Measurements from ENCODE around the gene JUN. TPM values are rescaled to one million over a fixed set of nuclear protein-coding genes. Genes with fewer than 3 reads are reported as not detected.

The JUN gene
- total and polyA plus RNA-seq, 9 donors, result 50.7 to 740 (median 155) TPM

GRCh38 chr1:58813361-58813760, 29.5 kb upstream of the JUN start:
- TF ChIP-seq CTCF (IDR thresholded peaks at IDR 0.05) (no peak), EP300 (IDR thresholded peaks at IDR 0.05) (no peak), POLR2A (IDR thresholded peaks at IDR 0.05) (no peak)
- H3K36me3 ChIP-seq, result no peaks in the 10 kb centered on the region
- no peak for DNase-seq
- H3K27ac ChIP-seq, result peak overlapping the region in 1 of 2 donors; percentile 13
- no peak overlapping the region for H3K4me3 ChIP-seq
- no peaks in the 10 kb centered on the region for H3K27me3 ChIP-seq
- WGBS, 3 donors, result 88 to 97% (median 95%) methylated on average over 1 of the region's 1 CpG
- H3K9me3 ChIP-seq, result no peaks in the 10 kb centered on the region
- intact Hi-C loops (cut with DNase I), result loop anchor here in 2 of 4 donors (10.0 kb wide), 2 partner anchors 71 to 201 kb away; no protein-coding TSS in a partner anchor
- H3K4me1 ChIP-seq (ENCODE audit: insufficient read depth), result peaks cover 9% of the 10 kb centered on the region

DNA sequence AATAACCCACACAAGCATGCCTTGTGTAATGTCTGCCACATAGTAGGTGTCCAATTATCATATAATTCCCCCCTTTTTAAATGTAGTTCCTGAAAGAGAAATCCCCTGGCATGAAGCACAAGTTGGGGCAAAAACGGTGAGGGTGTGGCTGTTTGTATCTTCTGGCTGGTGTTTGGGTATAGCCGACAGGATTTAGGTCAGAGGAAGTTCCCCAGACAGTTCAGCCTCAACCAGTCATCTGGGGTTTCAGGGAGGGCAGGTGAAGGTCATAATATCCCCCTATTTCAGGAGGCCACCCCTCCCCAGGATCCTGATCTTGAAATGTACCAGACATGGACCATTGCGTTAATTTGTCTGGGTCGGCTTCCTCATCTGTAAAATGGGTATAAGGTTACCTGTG, 29.1 kb upstream of the JUN start:
- H3K27ac ChIP-seq, result peak overlapping the region in 1 of 2 donors; percentile 13
- no peaks in the 10 kb centered on the region for H3K9me3 ChIP-seq
- no peaks in the 10 kb centered on the region for H3K27me3 ChIP-seq
- no peaks in the 10 kb centered on the region for H3K36me3 ChIP-seq
- TF ChIP-seq EP300 (IDR thresholded peaks at IDR 0.05) (no peak), POLR2A (IDR thresholded peaks at IDR 0.05) (no peak), CTCF (IDR thresholded peaks at IDR 0.05) (no peak)
- no peak overlapping the region for H3K4me3 ChIP-seq
- intact Hi-C loops (cut with DNase I), result loop anchor here in 2 of 4 donors (10.0 kb wide), 2 partner anchors 72 to 202 kb away; no protein-coding TSS in a partner anchor
- H3K4me1 ChIP-seq (ENCODE audit: insufficient read depth), result peaks cover 9% of the 10 kb centered on the region
- no peak for DNase-seq
- 46 to 57% (median 52%) methylated on average over 4 of the region's 4 CpGs for WGBS, 3 donors

DNA sequence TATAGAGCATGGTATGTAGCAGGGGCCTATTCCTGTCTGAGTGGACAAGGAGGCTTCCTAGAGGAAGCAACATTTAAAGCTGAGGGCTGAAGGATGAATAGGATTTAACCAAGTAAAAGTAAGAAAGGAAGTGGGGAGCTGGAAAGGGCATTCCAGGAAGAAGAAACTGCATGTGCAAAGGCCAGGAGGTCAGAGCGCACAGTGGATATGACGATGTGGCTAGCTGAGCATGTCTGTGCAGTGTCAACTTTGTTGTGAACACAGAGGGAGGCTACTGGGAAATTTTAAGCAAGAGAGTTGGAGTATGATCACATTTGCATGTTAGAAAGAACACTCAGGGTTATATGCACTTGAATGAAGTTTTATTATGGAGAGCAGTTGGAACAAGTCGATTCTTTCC, 28.6 kb upstream of the JUN start:
- Histone ChIP-seq H3K4me1 (ENCODE audit: insufficient read depth) (peaks cover 9% of the 10 kb centered on the region), H3K9me3 (no peaks in the 10 kb centered on the region), H3K27ac (no peak overlapping the region), H3K27me3 (no peaks in the 10 kb centered on the region), H3K36me3 (no peaks in the 10 kb centered on the region), H3K4me3 (no peak overlapping the region)
- intact Hi-C loops (cut with DNase I), result loop anchor here in 2 of 4 donors (10.0 kb wide), 2 partner anchors 72 to 202 kb away; no protein-coding TSS in a partner anchor
- no peak for TF ChIP-seq CTCF (IDR thresholded peaks at IDR 0.05)
- no peak for TF ChIP-seq EP300 (IDR thresholded peaks at IDR 0.05)
- TF ChIP-seq POLR2A (IDR thresholded peaks at IDR 0.05), result no peak
- 43 to 54% (median 44%) methylated on average over 3 of the region's 3 CpGs for WGBS, 3 donors
- DNase-seq, result no peak

GRCh38 chr1:58811303-58811702, 27.5 kb upstream of the JUN start:
- no peak overlapping the region for H3K4me3 ChIP-seq
- 70 to 79% (median 72%) methylated on average over 2 of the region's 2 CpGs for WGBS, 3 donors
- intact Hi-C loops (cut with DNase I), result loop anchor here in 2 of 4 donors (10.0 kb wide), 2 partner anchors 73 to 203 kb away; no protein-coding TSS in a partner anchor
- H3K27me3 ChIP-seq, result no peaks in the 10 kb centered on the region
- no peak overlapping the region for H3K27ac ChIP-seq
- H3K9me3 ChIP-seq, result no peaks in the 10 kb centered on the region
- no peak for TF ChIP-seq POLR2A (IDR thresholded peaks at IDR 0.05)
- no peak for TF ChIP-seq CTCF (IDR thresholded peaks at IDR 0.05)
- TF ChIP-seq EP300 (IDR thresholded peaks at IDR 0.05), result no peak
- H3K4me1 ChIP-seq (ENCODE audit: insufficient read depth), result peaks cover 9% of the 10 kb centered on the region
- H3K36me3 ChIP-seq, result no peaks in the 10 kb centered on the region
- no peak for DNase-seq
